GM12878 (cell line): ENCODE results near the gene PCCA. TPM values are rescaled to one million over a fixed set of nuclear protein-coding genes. Genes with fewer than 3 reads are reported as not detected.

Experiments
- ATAC-seq: fragments of 200-7000 bp; cut with Tn5 transposase; 3 replicates; pipeline ENCODE4 v1.9.1; 2020; ENCODE audit warnings: mild to moderate bottlenecking, moderate library complexity
- BruUV-seq: library from RNA; stranded (reverse); fragments of 400-500 nt; replicated peaks from 2 replicates; lab custom pipeline; 2021; lab: Mats Ljungman, UMichigan
- CTCF ChIA-PET: fragments of 300-600 bp; sonication (Branson Sonifier 250); formaldehyde crosslinking; extraction: SDS; loops from one replicate; lab custom pipeline; 2021; ENCODE audit warnings: inconsistent platforms; lab: Yijun Ruan, JAX
- POLR2A ChIA-PET: fragments of 350-600 bp; formaldehyde crosslinking; extraction: SDS; loops from one replicate; lab custom pipeline; 2021; ENCODE audit warnings: inconsistent platforms; lab: Charles Lee
- RAD21 ChIA-PET: fragments of 300-600 bp; sonication (Branson Sonifier 250); formaldehyde crosslinking; loops from one replicate; lab custom pipeline; 2023; ENCODE audit warnings: antibody characterized with exemption; ENCODE audit not compliant: unreplicated experiment; lab: Charles Lee
- SMC1A ChIA-PET: fragments of 300-600 bp; sonication (Branson Sonifier 250); formaldehyde crosslinking; loops from one replicate; lab custom pipeline; 2023; ENCODE audit not compliant: unreplicated experiment, uncharacterized antibody; lab: Charles Lee
- DNase-seq: peaks from one replicate; pipeline ENCODE4 v3.0.0-alpha.2; 2011; ENCODE audit warnings: low read depth, low spot score
- FAIRE-seq: peaks from 3 replicates; lab custom pipeline; 2011; peaks lifted over from hg19 to GRCh38; lab: Jason Lieb, UNC
- H2AFZ ChIP-seq: 2 replicates; pipeline ENCODE4 v1.6.0; 2011; ENCODE audit warnings: low read depth, low read length, control low read depth; ENCODE audit not compliant: control insufficient read depth
- H3K27ac ChIP-seq: 2 replicates; pipeline ENCODE4 v1.5.1; 2011; ENCODE audit warnings: control low read depth; ENCODE audit not compliant: control insufficient read depth, insufficient read depth
- H3K27me3 ChIP-seq, 2 experiments: replicated peaks in 1 of 2; 2 replicates each; pipeline versions ENCODE4 v1.6.0 to v1.6.1; 2011; ENCODE audit warnings: low read length in 1 of 2; ENCODE audit not compliant: control insufficient read depth in 2 of 2, insufficient read depth in 2 of 2
- H3K36me3 ChIP-seq, 2 experiments: 2 replicates each; pipeline ENCODE4 v1.5.1; 2011; ENCODE audit warnings: low read length in 1 of 2; ENCODE audit not compliant: control insufficient read depth in 2 of 2, insufficient read depth in 2 of 2
- H3K4me1 ChIP-seq: 2 replicates; pipeline ENCODE4 v1.6.1; 2011; ENCODE audit warnings: mild to moderate bottlenecking, low read length, moderate library complexity, mixed read lengths; ENCODE audit not compliant: control insufficient read depth, insufficient read depth
- H3K4me2 ChIP-seq: 2 replicates; pipeline ENCODE4 v1.6.0; 2011; ENCODE audit warnings: control low read depth; ENCODE audit not compliant: control insufficient read depth, insufficient read depth
- H3K4me3 ChIP-seq: fragments of 200-600 bp; sonication (generic); 2 replicates; pipeline ENCODE4 v1.5.1; 2016
- H3K79me2 ChIP-seq: 2 replicates; pipeline ENCODE4 v1.6.0; 2011; ENCODE audit warnings: low read length; ENCODE audit not compliant: control insufficient read depth, insufficient read depth
- H3K9ac ChIP-seq: 2 replicates; pipeline ENCODE4 v1.8.0; 2011; ENCODE audit warnings: low read length, control low read depth, mixed read lengths; ENCODE audit not compliant: control insufficient read depth, insufficient read depth
- H3K9me3 ChIP-seq: replicated peaks from 3 replicates; pipeline ENCODE4 v1.5.1; 2011; ENCODE audit warnings: mild to moderate bottlenecking, low read length; ENCODE audit not compliant: control insufficient read depth, insufficient read depth
- H4K20me1 ChIP-seq: 2 replicates; pipeline ENCODE4 v1.6.0; 2011; ENCODE audit not compliant: control insufficient read depth, insufficient read depth
- CBX5 ChIP-seq: sonication (generic); IDR thresholded peaks from 2 replicates; pipeline ENCODE4 v1.6.1; 2016; ENCODE audit warnings: low read depth, moderate library complexity, mild to moderate bottlenecking, inconsistent platforms
- CREM ChIP-seq: IDR thresholded peaks from 2 replicates; pipeline ENCODE4 v1.6.1; 2014; ENCODE audit warnings: antibody characterized with exemption, low read depth
- EED ChIP-seq: sonication (generic); IDR thresholded peaks from 2 replicates; pipeline ENCODE4 v1.6.1; 2016; ENCODE audit warnings: antibody characterized with exemption, low read depth
- FOS ChIP-seq: IDR thresholded peaks from 3 replicates; pipeline ENCODE4 v1.6.1; 2011; ENCODE audit warnings: borderline replicate concordance; ENCODE audit not compliant: insufficient read length; ENCODE audit errors: extremely low read depth
- FOXM1 ChIP-seq: IDR thresholded peaks from 2 replicates; pipeline ENCODE4 v1.6.1; 2012; ENCODE audit warnings: low read depth, mild to moderate bottlenecking, inconsistent platforms, low read length, moderate library complexity
- GABPA ChIP-seq: IDR thresholded peaks from 2 replicates; pipeline ENCODE4 v1.6.1; 2014; ENCODE audit warnings: antibody characterized with exemption, low read depth, mild to moderate bottlenecking, inconsistent platforms
- JUNB ChIP-seq: IDR thresholded peaks from 2 replicates; pipeline ENCODE4 v1.6.1; 2016; ENCODE audit warnings: antibody characterized with exemption, mild to moderate bottlenecking
- MTA2 ChIP-seq: fragments of 450-650 bp; IDR thresholded peaks from 2 replicates; pipeline ENCODE4 v1.6.1; 2016; ENCODE audit warnings: low read depth, mild to moderate bottlenecking, moderate library complexity
- MTA3 ChIP-seq: IDR thresholded peaks from 2 replicates; pipeline ENCODE4 v1.6.1; 2012; ENCODE audit warnings: low read length, inconsistent platforms, borderline replicate concordance
- MYC ChIP-seq: IDR thresholded peaks from 2 replicates; pipeline ENCODE4 v1.6.1; 2011; ENCODE audit warnings: mild to moderate bottlenecking, low read length, moderate library complexity, inconsistent platforms; ENCODE audit not compliant: insufficient read depth, insufficient replicate concordance, insufficient read length, severe bottlenecking
- RUNX3 ChIP-seq: IDR thresholded peaks from 2 replicates; pipeline ENCODE4 v1.6.1; 2012; ENCODE audit warnings: low read length, inconsistent platforms
- TBL1XR1 ChIP-seq: IDR thresholded peaks from 2 replicates; pipeline ENCODE4 v1.6.1; 2012; ENCODE audit warnings: low read depth, low read length, improper control_type of control experiment
- ZNF384 ChIP-seq: IDR thresholded peaks from 2 replicates; pipeline ENCODE4 v1.6.1; 2012; ENCODE audit warnings: low read depth, mild to moderate bottlenecking, low read length, improper control_type of control experiment, borderline replicate concordance
- WGBS: methylation state at CpG from one replicate; pipeline ENCODE4 v1.1.6; 2016; ENCODE audit warnings: low lambda C conversion rate; ENCODE audit not compliant: insufficient replicate concordance, insufficient coverage; ENCODE audit errors: missing lambda C conversion rate; 5-methylcytosine and 5-hydroxymethylcytosine counted together
- in situ Hi-C: fragments of 300-500 bp; cut with MboI; formaldehyde crosslinking; loops from 9 replicates; pipeline ENCODE4 v1.14.3; 2018; ENCODE audit warnings: mixed read lengths
- intact Hi-C: fragments of 100-400 bp; cut with micrococcal nuclease; formaldehyde crosslinking; loops from one replicate; pipeline ENCODE4 v1.14.2; 2022; ENCODE audit not compliant: unreplicated experiment
- polyA plus RNA-seq, 11 experiments: library from polyadenylated mRNA; depleted of rRNA in 4 of 11; unstranded in 6 of 11; stranded (reverse) in 5 of 11; fragments of >200 nt; fragmentation: Nextera tagmentation in 4 of 11; fragmentation: Illumina TruSeq in 1 of 11; extraction: Ambion mirVana in 4 of 11; extraction: Trizol in 1 of 11; gene quantifications; 1 replicate in 1 of 11; 2 replicates in 10 of 11; pipeline versions ENCODE4 v1.2.1 to v1.2.3, GENCODE V29; 2011 to 2016; ENCODE audit warnings: inconsistent platforms in 2 of 11, missing spikeins in 2 of 11, low read depth in 1 of 11
- total RNA-seq, 4 experiments: library from RNA; depleted of rRNA in 3 of 4; stranded (reverse); fragments of >200 nt in 3 of 4; fragmentation: Illumina TruSeq in 1 of 4; extraction: Trizol in 1 of 4; gene quantifications; 2 replicates each; pipeline versions ENCODE4 v1.2.1 to v1.2.3, GENCODE V29; 2013 to 2021
- TF ChIP-seq, protein P1 (sequence below): IDR thresholded peaks from 2 replicates; pipeline ENCODE4 v1.6.1; 2012; ENCODE audit warnings: low read length, inconsistent platforms
- TF ChIP-seq, protein P2 (sequence below): fragments of 450-650 bp; IDR thresholded peaks from 2 replicates; pipeline ENCODE4 v1.6.1; 2017; ENCODE audit warnings: mild to moderate bottlenecking, moderate library complexity

The PCCA gene
- total and polyA plus RNA-seq, 10 of the 15 experiments (the other 5 are each of a cell fraction or from before 2014, with no cell fraction given) = 5.9 to 18.2 (median 12.4) TPM

GRCh38 chr13:100392709-100393630 lies 304.1 kb downstream of the PCCA start (continued):
- TF ChIP-seq MYC = no peak
- peak; percentile 18; the same call in 1 of the 2 replicates for TF ChIP-seq RUNX3
- no peak for TF ChIP-seq MTA3

DNA sequence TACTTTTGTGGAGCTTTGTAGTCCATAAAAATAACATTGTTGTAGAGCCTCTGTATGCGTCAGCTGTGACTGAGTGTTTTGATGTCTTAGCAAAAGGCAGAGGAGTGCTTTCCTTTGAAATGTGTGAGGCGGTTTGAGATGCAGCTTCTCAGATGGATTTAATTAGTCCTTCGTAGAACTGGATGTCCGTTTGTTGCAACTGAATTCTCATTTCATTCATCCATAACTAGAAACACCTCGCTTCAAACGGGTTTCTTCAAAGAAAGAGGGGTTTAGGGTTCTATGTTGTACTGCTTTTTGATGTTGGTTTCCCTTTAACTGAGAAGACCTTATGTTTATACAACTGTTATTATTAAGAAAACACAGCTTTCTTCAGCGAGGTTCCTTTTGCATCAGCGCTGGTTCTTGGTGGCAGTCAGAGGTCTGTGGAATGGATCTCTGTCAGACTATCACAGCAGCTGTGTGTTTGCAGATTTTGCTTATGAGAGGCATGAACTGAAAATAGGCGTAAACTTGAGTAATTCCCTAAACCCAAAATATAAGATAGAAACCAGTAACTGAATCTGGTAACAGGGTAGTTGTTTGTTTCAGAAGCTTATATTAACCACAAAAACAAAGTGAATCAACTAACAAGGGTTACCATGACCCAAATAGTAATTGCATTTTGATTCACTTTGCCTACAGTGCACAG lies 305.3 kb downstream of the PCCA start:
- Histone ChIP-seq H4K20me1 (no peaks in the 10 kb centered on the region), H2AFZ (no peak overlapping the region; the same call in 1 of the 2 replicates), H3K4me3 (no peak overlapping the region), H3K27me3 (no peaks in the 10 kb centered on the region), H3K79me2 (no peaks in the 10 kb centered on the region), H3K27ac (peak overlapping the region; percentile 33; the same call in 1 of the 2 replicates), H3K9ac (no peak overlapping the region), H3K4me1 (peaks cover 23% of the 10 kb centered on the region), H3K9me3 (no peaks in the 10 kb centered on the region; the same call in 2 of the 3 replicates), H3K36me3 (no peaks in the 10 kb centered on the region), H3K4me2 (peak overlapping the region; percentile 68)
- FAIRE-seq (peak; percentile 84), DNase-seq (peak; percentile 51), ATAC-seq (peak; percentile 94)
- CTCF ChIA-PET = no interaction called here
- SMC1A ChIA-PET = no interaction called here
- in situ Hi-C loops (no loop called here), intact Hi-C loops (no loop called here)
- BruUV-seq = no TSS peak
- WGBS = 6% methylated on average over 9 of the region's 9 CpGs
- POLR2A ChIA-PET = interaction anchor here (0.6 kb wide), 1 partner anchor 65 kb away, joined by 5 read pairs; no protein-coding TSS in a partner anchor
- RAD21 ChIA-PET = interaction anchor here (1.0 kb wide), 1 partner anchor 121 kb away, joined by 3 read pairs; no protein-coding TSS in a partner anchor
- TF ChIP-seq CREM (peak; percentile 40; the same call in 1 of the 2 replicates), TBL1XR1 (peak; percentile 82), CBX5 (0 out of 2 replicates have a peak, but pooled peaks have one; percentile 82), GABPA (0 out of 2 replicates have a peak, but pooled peaks have one; percentile 42), JUNB (peak; percentile 91), FOS (no peak), EED (0 out of 2 replicates have a peak, but pooled peaks have one; percentile 20), FOXM1 (peak; percentile 68; the same call in 1 of the 2 replicates), ZNF384 (no peak), MTA2 (peak; percentile 65; the same call in 1 of the 2 replicates)
- TF ChIP-seq, protein P1, sequence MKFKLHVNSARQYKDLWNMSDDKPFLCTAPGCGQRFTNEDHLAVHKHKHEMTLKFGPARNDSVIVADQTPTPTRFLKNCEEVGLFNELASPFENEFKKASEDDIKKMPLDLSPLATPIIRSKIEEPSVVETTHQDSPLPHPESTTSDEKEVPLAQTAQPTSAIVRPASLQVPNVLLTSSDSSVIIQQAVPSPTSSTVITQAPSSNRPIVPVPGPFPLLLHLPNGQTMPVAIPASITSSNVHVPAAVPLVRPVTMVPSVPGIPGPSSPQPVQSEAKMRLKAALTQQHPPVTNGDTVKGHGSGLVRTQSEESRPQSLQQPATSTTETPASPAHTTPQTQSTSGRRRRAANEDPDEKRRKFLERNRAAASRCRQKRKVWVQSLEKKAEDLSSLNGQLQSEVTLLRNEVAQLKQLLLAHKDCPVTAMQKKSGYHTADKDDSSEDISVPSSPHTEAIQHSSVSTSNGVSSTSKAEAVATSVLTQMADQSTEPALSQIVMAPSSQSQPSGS = peak; percentile 77
- TF ChIP-seq, protein P2, sequence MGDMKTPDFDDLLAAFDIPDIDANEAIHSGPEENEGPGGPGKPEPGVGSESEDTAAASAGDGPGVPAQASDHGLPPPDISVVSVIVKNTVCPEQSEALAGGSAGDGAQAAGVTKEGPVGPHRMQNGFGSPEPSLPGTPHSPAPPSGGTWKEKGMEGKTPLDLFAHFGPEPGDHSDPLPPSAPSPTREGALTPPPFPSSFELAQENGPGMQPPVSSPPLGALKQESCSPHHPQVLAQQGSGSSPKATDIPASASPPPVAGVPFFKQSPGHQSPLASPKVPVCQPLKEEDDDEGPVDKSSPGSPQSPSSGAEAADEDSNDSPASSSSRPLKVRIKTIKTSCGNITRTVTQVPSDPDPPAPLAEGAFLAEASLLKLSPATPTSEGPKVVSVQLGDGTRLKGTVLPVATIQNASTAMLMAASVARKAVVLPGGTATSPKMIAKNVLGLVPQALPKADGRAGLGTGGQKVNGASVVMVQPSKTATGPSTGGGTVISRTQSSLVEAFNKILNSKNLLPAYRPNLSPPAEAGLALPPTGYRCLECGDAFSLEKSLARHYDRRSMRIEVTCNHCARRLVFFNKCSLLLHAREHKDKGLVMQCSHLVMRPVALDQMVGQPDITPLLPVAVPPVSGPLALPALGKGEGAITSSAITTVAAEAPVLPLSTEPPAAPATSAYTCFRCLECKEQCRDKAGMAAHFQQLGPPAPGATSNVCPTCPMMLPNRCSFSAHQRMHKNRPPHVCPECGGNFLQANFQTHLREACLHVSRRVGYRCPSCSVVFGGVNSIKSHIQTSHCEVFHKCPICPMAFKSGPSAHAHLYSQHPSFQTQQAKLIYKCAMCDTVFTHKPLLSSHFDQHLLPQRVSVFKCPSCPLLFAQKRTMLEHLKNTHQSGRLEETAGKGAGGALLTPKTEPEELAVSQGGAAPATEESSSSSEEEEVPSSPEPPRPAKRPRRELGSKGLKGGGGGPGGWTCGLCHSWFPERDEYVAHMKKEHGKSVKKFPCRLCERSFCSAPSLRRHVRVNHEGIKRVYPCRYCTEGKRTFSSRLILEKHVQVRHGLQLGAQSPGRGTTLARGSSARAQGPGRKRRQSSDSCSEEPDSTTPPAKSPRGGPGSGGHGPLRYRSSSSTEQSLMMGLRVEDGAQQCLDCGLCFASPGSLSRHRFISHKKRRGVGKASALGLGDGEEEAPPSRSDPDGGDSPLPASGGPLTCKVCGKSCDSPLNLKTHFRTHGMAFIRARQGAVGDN = no peak
